ENCODE results near the gene TTC28. TPM values are rescaled to one million over a fixed set of nuclear protein-coding genes. Genes with fewer than 3 reads are reported as not detected.

TTC28 gene
- total RNA-seq, 1 donor from 2014 or later = 1.3 TPM

DNA sequence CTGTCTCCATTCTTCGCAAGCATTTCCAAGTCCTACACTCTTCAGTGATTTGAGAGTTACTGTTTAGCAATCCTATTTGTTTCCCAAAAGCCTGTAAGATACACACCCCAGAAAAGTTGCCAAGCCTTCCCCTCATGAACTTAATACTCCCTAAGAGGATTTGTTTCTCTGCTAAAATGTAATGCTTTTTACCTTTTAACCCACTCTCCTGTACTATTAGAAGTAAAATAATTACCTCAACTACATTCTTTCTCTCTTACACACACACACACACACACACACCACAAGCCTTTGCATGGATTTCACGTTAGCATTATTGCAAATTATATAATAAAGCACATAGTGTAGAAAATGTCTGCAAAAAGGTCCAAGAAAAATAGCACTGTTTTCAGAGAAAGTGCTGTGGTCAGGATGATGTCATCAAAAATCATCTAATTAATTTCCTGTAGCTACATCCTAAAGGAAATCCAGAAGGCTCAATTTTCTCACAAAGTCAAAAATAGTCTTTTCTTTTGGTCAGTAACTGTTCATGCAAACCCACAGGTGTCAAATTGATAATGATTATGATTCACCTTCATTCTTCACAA is 396.5 kb downstream of the TTC28 start:
- TF ChIP-seq, protein P1, sequence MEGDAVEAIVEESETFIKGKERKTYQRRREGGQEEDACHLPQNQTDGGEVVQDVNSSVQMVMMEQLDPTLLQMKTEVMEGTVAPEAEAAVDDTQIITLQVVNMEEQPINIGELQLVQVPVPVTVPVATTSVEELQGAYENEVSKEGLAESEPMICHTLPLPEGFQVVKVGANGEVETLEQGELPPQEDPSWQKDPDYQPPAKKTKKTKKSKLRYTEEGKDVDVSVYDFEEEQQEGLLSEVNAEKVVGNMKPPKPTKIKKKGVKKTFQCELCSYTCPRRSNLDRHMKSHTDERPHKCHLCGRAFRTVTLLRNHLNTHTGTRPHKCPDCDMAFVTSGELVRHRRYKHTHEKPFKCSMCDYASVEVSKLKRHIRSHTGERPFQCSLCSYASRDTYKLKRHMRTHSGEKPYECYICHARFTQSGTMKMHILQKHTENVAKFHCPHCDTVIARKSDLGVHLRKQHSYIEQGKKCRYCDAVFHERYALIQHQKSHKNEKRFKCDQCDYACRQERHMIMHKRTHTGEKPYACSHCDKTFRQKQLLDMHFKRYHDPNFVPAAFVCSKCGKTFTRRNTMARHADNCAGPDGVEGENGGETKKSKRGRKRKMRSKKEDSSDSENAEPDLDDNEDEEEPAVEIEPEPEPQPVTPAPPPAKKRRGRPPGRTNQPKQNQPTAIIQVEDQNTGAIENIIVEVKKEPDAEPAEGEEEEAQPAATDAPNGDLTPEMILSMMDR (IDR thresholded peaks at IDR 0.05; ENCODE audit: insufficient read depth, low read length, severe bottlenecking) = no peak
- FAIRE-seq (no peak), DNase-seq (ENCODE audit: low read depth) (no peak)
- no peak overlapping the region for H3K4me3 ChIP-seq (ENCODE audit: low read depth, low read length)
- H3K36me3 ChIP-seq (ENCODE audit: control insufficient read depth, insufficient read depth, low read length) = no peaks in the 10 kb centered on the region
- no peaks in the 10 kb centered on the region for H3K27me3 ChIP-seq (ENCODE audit: control insufficient read depth, insufficient read depth, low read length)

DNA sequence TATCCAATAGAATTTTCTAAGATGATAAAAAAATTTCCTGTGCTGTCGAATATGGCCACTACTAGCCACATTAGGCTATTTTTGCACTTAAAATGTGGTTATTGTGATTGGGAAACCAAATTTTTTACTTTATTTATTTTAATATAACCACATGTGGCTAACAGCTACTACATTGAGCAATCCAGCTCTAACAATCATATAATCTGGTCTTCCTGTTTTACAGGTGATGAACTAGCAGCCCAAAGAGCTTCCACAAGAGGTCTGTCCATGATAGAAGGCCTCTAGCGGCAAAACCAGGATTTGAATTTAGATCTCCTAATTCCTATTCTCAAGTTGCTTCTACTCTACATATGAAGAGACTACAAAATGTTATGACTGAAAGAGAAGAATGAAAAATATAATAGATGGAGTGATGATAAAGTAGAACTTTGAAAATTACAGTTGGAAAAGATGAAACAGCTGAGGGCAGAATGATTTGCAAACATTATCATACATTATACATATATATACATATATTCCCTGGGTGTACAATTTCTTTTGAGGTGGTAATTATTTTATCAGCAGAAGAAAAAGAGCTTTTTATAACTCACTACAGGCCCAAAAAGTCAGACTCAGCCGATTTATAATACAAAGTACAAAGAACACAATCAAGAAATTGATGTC is 397.1 kb downstream of the TTC28 start:
- DNase-seq (ENCODE audit: low read depth) = no peak
- H3K27me3 ChIP-seq (ENCODE audit: control insufficient read depth, insufficient read depth, low read length) = no peaks in the 10 kb centered on the region
- no peaks in the 10 kb centered on the region for H3K36me3 ChIP-seq (ENCODE audit: control insufficient read depth, insufficient read depth, low read length)
- FAIRE-seq = no peak
- H3K4me3 ChIP-seq (ENCODE audit: low read depth, low read length) = no peak overlapping the region
- TF ChIP-seq, protein P1 (IDR thresholded peaks at IDR 0.05; ENCODE audit: insufficient read depth, low read length, severe bottlenecking) = no peak

DNA sequence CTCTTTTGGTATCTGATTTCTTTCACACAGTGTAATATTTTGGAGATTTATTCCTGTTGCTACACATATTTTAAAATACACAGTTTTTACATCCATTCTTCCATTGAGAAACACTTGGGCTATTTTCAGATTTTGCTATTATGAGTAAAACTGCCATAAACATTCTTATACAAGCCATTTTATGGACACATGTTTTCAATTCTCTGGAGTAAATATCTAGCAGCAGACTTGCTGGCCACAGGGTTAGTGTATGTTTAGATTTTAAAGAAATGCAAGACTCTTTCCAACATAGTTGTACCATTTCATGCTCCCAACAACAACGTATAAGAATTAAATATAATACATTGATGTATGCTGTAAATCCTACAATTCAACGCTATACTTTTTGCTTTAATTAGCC is 399.8 kb downstream of the TTC28 start:
- no peak for DNase-seq (ENCODE audit: low read depth)
- no peak for FAIRE-seq

DNA sequence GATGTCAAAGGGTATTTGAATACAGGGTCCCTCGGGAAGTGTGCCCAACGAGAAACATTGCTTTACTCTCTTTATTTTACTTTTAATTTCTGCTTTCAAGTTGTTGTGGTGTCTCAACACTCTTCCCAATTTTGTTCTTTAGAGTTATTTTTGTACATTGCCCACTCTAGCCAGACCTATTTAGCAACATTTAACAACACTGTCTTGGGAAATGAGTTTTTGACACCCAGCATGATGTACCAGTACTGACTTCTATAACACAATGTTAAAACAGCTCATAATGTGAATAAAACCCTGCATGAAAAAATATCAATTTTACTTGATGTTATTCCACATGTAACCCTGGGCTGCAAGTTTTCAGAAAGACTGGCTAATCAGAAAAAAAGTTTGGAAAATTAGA is 410.4 kb downstream of the TTC28 start:
- no peaks in the 10 kb centered on the region for H3K36me3 ChIP-seq (ENCODE audit: control insufficient read depth, insufficient read depth, low read length)
- no peaks in the 10 kb centered on the region for H3K27me3 ChIP-seq (ENCODE audit: control insufficient read depth, insufficient read depth, low read length)
- TF ChIP-seq, protein P1 (IDR thresholded peaks at IDR 0.05; ENCODE audit: insufficient read depth, low read length, severe bottlenecking) = no peak
- FAIRE-seq = no peak
- no peak for DNase-seq (ENCODE audit: low read depth)
- H3K4me3 ChIP-seq (ENCODE audit: low read depth, low read length) = no peak overlapping the region

More for the DNA sequence above, 399.8 kb downstream of the TTC28 start:
- H3K4me3 ChIP-seq (ENCODE audit: low read depth, low read length) = no peak overlapping the region
- TF ChIP-seq, protein P1 (IDR thresholded peaks at IDR 0.05; ENCODE audit: insufficient read depth, low read length, severe bottlenecking) = no peak
- H3K36me3 ChIP-seq (ENCODE audit: control insufficient read depth, insufficient read depth, low read length) = no peaks in the 10 kb centered on the region
- no peaks in the 10 kb centered on the region for H3K27me3 ChIP-seq (ENCODE audit: control insufficient read depth, insufficient read depth, low read length)

DNA sequence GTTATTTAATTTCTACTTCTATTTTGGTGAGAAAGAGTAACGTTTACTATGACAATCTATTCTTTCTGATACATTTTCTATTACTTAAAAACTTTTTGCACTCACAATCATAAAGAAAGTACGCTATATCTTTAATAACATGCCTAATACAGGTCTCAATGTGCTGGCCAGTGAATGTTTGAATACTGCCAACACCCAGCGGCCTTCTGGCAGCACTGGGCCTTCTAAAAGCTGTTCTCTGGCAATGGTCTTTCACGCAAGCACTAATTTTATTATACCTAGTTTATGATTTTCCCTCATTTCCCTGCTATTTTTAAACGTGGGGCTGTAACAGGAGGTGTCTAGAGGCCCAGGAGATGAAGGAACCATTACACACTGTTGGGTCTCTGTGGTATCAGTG is 410.8 kb downstream of the TTC28 start:
- no peak for DNase-seq (ENCODE audit: low read depth)
- H3K36me3 ChIP-seq (ENCODE audit: control insufficient read depth, insufficient read depth, low read length) = no peaks in the 10 kb centered on the region
- TF ChIP-seq, protein P1 (IDR thresholded peaks at IDR 0.05; ENCODE audit: insufficient read depth, low read length, severe bottlenecking) = no peak
- no peak for FAIRE-seq
- no peak overlapping the region for H3K4me3 ChIP-seq (ENCODE audit: low read depth, low read length)
- H3K27me3 ChIP-seq (ENCODE audit: control insufficient read depth, insufficient read depth, low read length) = no peaks in the 10 kb centered on the region

Measured in bronchial epithelial cell (primary cell).